Activated CD4-positive, alpha-beta T cell treated with anti-CD3 and anti-CD28 coated beads, Interleukin-2, amount 10 ng/mL, durations not matched to agents 7 days and 5 days (primary cell): Measurements from ENCODE around the gene CA12. TPM values are rescaled to one million over a fixed set of nuclear protein-coding genes. Genes with fewer than 3 reads are reported as not detected.
"Not testable (repeated sequence)": the region's sequence is repeated elsewhere in the genome, so short reads cannot be mapped to it uniquely, and the experiment has no call there.

Source experiments
- CTCF ChIA-PET: fragments of 350-600 bp; sonication (Branson Sonifier 250); formaldehyde crosslinking; loops from one replicate; lab custom pipeline; 2021; ENCODE audit warnings: antibody characterized with exemption; lab: Charles Lee
- POLR2A ChIA-PET: fragments of 350-600 bp; sonication (Branson Sonifier 250); formaldehyde crosslinking; loops from one replicate; lab custom pipeline; 2021; ENCODE audit warnings: antibody characterized with exemption; lab: Charles Lee
- DNase-seq: peaks from one replicate; pipeline ENCODE4 v3.0.0-alpha.2; 2020
- H3K27ac Mint-ChIP-seq: one replicate; pipeline ENCODE4 v1.8.0; 2021; ENCODE audit warnings: mild to moderate bottlenecking, moderate library complexity, mixed read lengths
- H3K27me3 Mint-ChIP-seq: one replicate; pipeline ENCODE4 v1.8.0; 2021; ENCODE audit warnings: mixed read lengths
- H3K36me3 Mint-ChIP-seq: one replicate; pipeline ENCODE4 v1.8.0; 2021; ENCODE audit warnings: low read depth, mixed read lengths
- H3K4me1 Mint-ChIP-seq: one replicate; pipeline ENCODE4 v1.8.0; 2021; ENCODE audit warnings: mixed read lengths
- H3K4me3 Mint-ChIP-seq: one replicate; pipeline ENCODE4 v1.8.0; 2021; ENCODE audit warnings: mild to moderate bottlenecking, moderate library complexity, mixed read lengths
- H3K9me3 Mint-ChIP-seq: one replicate; pipeline ENCODE4 v1.8.0; 2021; ENCODE audit warnings: mixed read lengths
- total RNA-seq, 2 experiments: library from RNA; stranded (reverse); gene quantifications; one replicate each; pipeline ENCODE4 v1.2.3, GENCODE V29; 2021

CA12 gene
- not detected for total RNA-seq

DNA sequence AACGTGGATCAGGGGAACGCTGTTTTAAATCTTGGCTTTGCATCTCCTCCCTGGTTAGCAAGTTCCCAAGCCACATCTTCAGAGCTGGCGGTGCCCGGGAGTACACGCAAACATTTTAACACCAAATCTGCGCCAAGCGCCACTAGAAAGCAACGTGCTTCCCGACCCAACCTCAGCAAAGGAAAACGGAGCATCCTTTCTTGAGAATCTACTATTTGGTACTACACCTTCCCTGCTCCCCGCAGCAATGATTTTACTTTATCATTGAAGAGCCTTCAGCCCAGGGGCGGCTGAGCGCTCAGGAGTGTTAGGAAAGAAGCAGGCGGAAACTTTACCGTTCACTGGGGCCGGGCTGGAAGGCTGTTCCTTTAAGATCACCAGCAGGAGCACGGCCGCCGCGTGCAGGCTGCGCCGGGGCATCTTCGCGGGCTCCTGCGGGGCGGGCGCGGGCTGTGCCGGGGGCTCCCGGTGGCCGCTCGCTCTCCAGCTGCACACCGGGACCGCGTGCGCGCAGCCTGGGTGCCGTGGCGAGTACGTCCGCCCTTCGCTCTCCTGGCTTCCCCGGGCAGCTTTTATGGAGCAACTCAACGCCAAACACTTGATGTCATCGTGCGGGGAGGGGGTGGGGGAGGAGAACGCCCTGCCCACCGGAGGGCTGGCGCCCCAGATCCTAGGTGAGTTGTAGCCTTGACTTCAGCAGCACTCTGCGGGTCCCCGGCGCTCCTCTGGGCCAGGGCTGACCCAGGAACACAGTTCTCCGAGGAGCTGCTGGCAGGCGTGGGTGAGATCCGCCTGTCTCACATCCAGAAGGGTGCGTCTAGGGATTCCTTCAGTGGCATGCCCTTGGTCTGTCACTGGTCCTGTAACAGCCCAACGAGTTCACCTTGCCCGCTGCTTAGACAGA, at the start of gene CA12:
TSS of gene CA12 (minus strand) at position 546 of the 904 bp plus-strand sequence. CDS start at position 420, 126 bp downstream.
- H3K27ac Mint-ChIP-seq, result no peak within 1 kb of the TSS
- peaks cover 3% of the 10 kb centered on the region for H3K9me3 Mint-ChIP-seq
- H3K36me3 Mint-ChIP-seq, result no peaks in the 10 kb centered on the region
- H3K27me3 Mint-ChIP-seq, result peaks cover 47% of the 10 kb centered on the region
- CTCF ChIA-PET, result interaction anchor here (0.6 to 0.8 kb wide), 2 partner anchors 10 to 97 kb away, joined by 3 read pairs; no protein-coding TSS in a partner anchor
- POLR2A ChIA-PET, result no interaction called here
- peak within 1 kb of the TSS; percentile 66 for H3K4me3 Mint-ChIP-seq
- no peak for DNase-seq
- peaks cover 14% of the 10 kb centered on the region for H3K4me1 Mint-ChIP-seq

GRCh38 chr15:63430766-63431451, 49.3 kb upstream of the CA12 start:
- CTCF ChIA-PET, result no interaction called here
- H3K27me3 Mint-ChIP-seq, result no peaks in the 10 kb centered on the region
- POLR2A ChIA-PET, result no interaction called here
- DNase-seq, result no peak
- no peak overlapping the region for H3K4me3 Mint-ChIP-seq
- H3K36me3 Mint-ChIP-seq, result no peaks in the 10 kb centered on the region
- H3K27ac Mint-ChIP-seq, result no peak overlapping the region
- H3K4me1 Mint-ChIP-seq, result peaks cover 6% of the 10 kb centered on the region
- H3K9me3 Mint-ChIP-seq, result peaks cover 2% of the 10 kb centered on the region

GRCh38 chr15:63426552-63426951, 44.9 kb upstream of the CA12 start:
- H3K27ac Mint-ChIP-seq, result no peak overlapping the region
- no peak for DNase-seq
- ChIA-PET CTCF (no interaction called here), POLR2A (no interaction called here)
- H3K4me1 Mint-ChIP-seq, result no peaks in the 10 kb centered on the region
- H3K36me3 Mint-ChIP-seq, result no peaks in the 10 kb centered on the region
- H3K9me3 Mint-ChIP-seq, result peaks cover 4% of the 10 kb centered on the region
- H3K27me3 Mint-ChIP-seq, result no peaks in the 10 kb centered on the region
- no peak overlapping the region for H3K4me3 Mint-ChIP-seq

DNA sequence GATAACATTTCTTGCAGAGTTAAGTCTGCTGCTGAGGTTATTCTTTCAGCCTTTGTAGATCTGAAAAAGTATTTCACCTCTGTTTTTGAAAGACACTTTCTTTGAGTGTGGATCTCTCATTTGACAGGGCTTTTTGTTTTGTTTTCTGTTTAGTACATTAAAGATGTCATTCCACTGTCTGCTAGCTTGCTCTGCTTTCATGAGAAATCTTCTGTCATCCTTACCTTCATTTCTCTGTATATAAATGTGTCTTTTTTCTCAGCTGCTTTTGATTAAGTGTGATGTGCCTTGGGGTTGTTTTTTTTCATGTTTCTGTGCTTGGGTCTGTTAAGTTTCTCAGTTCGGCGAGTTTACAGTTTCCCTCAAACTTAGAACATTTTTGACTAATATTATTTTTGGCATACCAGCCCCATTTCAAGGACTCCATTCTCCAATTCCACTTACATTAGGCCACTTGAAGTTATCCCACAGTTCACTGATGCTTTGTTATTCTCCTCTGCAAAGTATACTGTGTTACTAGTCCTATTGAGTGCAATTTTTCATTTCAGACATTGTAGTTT, 43.9 kb upstream of the CA12 start:
- Mint-ChIP-seq H3K4me1 (no peaks in the 10 kb centered on the region), H3K9me3 (peaks cover 4% of the 10 kb centered on the region), H3K4me3 (no peak overlapping the region), H3K36me3 (no peaks in the 10 kb centered on the region), H3K27me3 (no peaks in the 10 kb centered on the region), H3K27ac (no peak overlapping the region)
- POLR2A ChIA-PET, result no interaction called here
- no peak for DNase-seq
- CTCF ChIA-PET, result interaction anchor here (1.1 kb wide), 1 partner anchor 13 kb away, joined by 3 read pairs; no protein-coding TSS in a partner anchor

GRCh38 chr15:63422891-63423590, 41.4 kb upstream of the CA12 start:
- H3K27me3 Mint-ChIP-seq, result no peaks in the 10 kb centered on the region
- H3K4me1 Mint-ChIP-seq, result no peaks in the 10 kb centered on the region
- DNase-seq, result no peak
- no peak overlapping the region for H3K27ac Mint-ChIP-seq
- H3K9me3 Mint-ChIP-seq, result peaks cover 4% of the 10 kb centered on the region
- H3K36me3 Mint-ChIP-seq, result no peaks in the 10 kb centered on the region
- POLR2A ChIA-PET, result no interaction called here
- CTCF ChIA-PET, result interaction anchor here (0.6 kb wide), 3 partner anchors 54 to 359 kb away, joined by 3 to 4 read pairs (median 3); no protein-coding TSS in a partner anchor
- H3K4me3 Mint-ChIP-seq, result no peak overlapping the region

DNA sequence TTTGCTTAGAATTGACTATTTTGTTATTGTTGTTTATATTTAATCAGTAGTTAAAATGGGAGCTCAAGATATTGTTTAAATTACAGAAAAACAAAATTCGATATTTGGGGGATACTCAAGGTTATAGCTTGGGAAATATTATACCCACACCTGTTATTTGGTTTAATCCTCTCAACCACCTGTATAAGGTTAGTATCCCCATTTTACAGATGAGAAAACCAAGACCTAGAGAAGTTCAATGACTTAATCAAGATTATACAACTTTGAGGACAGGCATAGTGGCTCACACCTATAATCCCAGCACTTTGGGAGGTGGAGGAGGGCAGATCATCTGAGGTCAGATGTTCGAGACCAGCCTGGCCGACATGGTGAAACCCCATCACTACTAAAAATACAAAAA, 39.8 kb upstream of the CA12 start:
- no peak overlapping the region for H3K27ac Mint-ChIP-seq
- POLR2A ChIA-PET, result no interaction called here
- no peaks in the 10 kb centered on the region for H3K36me3 Mint-ChIP-seq
- no peaks in the 10 kb centered on the region for H3K27me3 Mint-ChIP-seq
- CTCF ChIA-PET, result interaction anchor here (0.6 to 1.1 kb wide), 4 partner anchors 10 to 18 kb away, joined by 3 read pairs; no protein-coding TSS in a partner anchor
- H3K9me3 Mint-ChIP-seq, result peaks cover 2% of the 10 kb centered on the region
- H3K4me3 Mint-ChIP-seq, result no peak overlapping the region
- no peaks in the 10 kb centered on the region for H3K4me1 Mint-ChIP-seq
- DNase-seq, result no peak

DNA sequence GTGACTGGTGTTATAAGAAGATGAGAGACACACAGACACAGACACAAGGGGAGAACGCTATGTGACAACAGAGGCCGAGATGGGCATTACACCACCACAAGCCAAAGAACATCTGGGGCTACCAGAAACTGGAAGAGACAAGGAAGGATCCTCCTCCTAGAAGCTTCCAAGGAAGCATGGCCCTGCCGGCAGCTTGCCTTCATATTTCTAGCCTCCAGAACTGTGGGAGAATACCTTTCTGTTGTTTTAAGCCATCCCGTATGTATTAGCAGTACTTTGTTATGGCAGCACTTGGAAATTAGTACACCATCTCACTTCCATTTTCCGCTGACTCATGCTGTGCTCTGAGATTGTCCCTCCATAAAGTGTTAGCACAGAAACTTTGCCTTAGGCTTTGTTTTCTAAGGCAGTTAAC, 38.7 kb upstream of the CA12 start:
- Mint-ChIP-seq H3K4me1 (peaks cover under 1% of the 10 kb centered on the region), H3K9me3 (no peaks in the 10 kb centered on the region), H3K27ac (no peak overlapping the region), H3K36me3 (no peaks in the 10 kb centered on the region), H3K4me3 (no peak overlapping the region), H3K27me3 (no peaks in the 10 kb centered on the region)
- ChIA-PET POLR2A (no interaction called here), CTCF (no interaction called here)
- DNase-seq, result no peak

DNA sequence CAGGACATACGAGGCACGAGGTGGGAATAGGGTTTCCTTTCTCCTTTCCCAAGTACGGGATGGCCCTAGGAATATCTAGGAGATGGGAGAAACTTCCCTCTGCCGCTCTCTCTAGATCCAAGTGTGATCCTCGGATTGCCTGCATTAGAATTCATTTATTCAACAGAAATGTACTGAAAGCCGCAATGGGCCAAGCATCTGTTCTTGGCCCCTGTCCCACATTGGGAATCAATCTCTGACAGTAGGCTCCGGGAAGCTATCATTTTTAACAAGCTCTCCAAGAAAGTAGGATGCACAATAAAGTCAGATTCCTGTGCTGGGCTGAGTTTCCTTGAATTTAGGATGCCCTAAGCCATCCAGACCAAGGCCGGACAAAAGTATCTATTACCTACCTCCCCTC, 37.2 kb upstream of the CA12 start:
- no peak overlapping the region for H3K4me3 Mint-ChIP-seq
- H3K27ac Mint-ChIP-seq, result no peak overlapping the region
- no peaks in the 10 kb centered on the region for H3K36me3 Mint-ChIP-seq
- peaks cover 6% of the 10 kb centered on the region for H3K4me1 Mint-ChIP-seq
- no peaks in the 10 kb centered on the region for H3K27me3 Mint-ChIP-seq
- no peak for DNase-seq
- H3K9me3 Mint-ChIP-seq, result no peaks in the 10 kb centered on the region
- ChIA-PET CTCF (interaction anchor here (1.2 kb wide), 1 partner anchor 13 kb away, joined by 3 read pairs; no protein-coding TSS in a partner anchor), POLR2A (no interaction called here)

DNA sequence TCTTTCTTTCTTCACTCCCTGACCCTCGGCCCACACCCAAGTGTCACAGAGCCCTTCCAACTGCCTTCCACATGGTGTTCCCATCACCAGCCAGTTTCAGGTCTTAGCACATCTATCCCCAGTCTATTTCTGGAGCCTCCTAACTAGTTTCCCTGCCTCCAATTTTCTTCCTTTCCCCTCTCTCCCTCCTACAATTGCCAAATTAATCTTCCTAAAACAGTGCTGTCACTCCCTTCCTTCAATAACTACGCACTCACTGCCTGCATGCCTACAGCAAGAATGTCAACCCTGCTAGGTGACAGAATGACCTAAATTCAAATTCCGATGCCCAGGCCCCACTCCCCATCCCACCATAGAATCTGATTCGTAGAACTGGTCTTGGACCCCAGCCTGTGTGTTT, 36.1 kb upstream of the CA12 start:
- Mint-ChIP-seq H3K4me3 (no peak overlapping the region), H3K27ac (no peak overlapping the region), H3K36me3 (no peaks in the 10 kb centered on the region), H3K27me3 (peaks cover under 1% of the 10 kb centered on the region), H3K9me3 (no peaks in the 10 kb centered on the region), H3K4me1 (peaks cover 6% of the 10 kb centered on the region)
- ChIA-PET POLR2A (no interaction called here), CTCF (no interaction called here)
- DNase-seq, result no peak

DNA sequence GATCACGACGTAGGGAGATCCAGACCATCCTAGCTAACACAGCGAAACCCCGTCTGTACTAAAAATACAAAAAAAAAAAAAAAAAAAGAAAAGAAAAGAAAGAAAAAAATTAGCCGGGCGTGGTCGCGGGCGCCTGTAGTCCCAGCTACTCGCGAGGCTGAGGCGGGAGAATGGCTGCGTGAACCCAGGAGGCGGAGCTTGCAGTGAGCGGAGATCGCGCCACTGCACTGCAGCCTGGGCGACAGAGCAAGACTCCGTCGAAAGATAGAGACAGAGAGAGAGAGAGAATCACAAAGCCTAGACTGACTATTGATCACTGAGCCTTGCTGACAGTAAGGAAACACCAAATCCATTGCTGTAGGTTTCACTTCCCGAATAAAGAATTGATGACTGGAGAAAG, 35.6 kb upstream of the CA12 start:
- H3K4me3 Mint-ChIP-seq, H3K27ac Mint-ChIP-seq, H3K27me3 Mint-ChIP-seq, CTCF ChIA-PET, H3K4me1 Mint-ChIP-seq, H3K9me3 Mint-ChIP-seq, H3K36me3 Mint-ChIP-seq, POLR2A ChIA-PET, DNase-seq: not testable (repeated sequence)

DNA sequence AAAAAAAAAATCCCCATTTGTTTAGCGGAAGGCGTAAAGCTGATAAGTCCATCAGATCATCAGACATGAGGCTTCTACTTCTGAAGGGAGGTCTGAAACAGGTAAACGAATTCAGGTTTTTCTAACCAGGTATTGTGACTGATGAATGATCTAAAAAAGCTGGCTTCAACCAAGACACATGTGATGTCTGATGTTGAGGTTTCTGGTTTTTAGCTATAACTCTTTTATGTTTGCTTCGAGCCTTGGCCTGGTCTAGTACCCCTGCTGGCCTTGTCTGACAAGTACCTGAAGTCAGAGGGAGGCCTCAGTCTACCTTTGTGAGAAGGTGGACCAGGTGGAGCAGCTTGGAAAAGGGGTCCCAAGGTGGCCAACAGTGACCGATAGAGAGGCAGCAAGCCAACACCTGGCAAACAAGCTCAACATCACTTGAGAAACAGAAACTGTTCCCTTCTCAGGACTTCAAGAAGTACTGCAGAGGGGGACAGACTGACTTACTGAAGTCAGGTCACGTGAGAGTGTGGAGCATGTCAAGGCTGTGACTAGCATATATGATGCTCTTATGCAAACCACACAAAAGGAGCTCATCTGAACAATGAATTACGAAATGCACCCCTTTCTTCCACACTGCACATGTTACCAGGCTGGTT, 33.0 kb upstream of the CA12 start:
- no peak for DNase-seq
- CTCF ChIA-PET, result interaction anchor here (0.5 to 1.5 kb wide), 3 partner anchors 40 to 122 kb away, joined by 3 read pairs; no protein-coding TSS in a partner anchor
- POLR2A ChIA-PET, result no interaction called here
- Mint-ChIP-seq H3K9me3 (no peaks in the 10 kb centered on the region), H3K27me3 (peaks cover 2% of the 10 kb centered on the region), H3K36me3 (no peaks in the 10 kb centered on the region), H3K4me1 (peaks cover 6% of the 10 kb centered on the region), H3K4me3 (no peak overlapping the region), H3K27ac (no peak overlapping the region)

DNA sequence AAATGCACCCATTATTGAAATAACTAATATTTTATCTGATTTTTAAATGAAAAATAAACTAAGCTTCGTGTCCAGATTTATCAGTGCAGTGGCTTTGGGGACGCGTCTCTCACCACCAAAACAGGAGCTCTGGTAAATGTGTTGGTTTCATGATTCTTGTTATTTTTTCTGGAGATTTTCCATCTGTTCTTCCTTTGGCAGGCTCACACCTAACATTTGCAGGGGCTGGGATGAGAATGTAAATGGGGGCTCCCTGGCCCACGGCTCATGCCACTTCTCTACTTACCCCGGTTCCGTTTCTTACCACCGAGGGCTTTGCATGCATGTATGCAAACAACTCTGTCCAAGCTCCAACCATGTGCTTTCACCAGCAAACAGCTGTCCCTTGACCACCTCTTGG, 30.9 kb upstream of the CA12 start:
- H3K36me3 Mint-ChIP-seq, result no peaks in the 10 kb centered on the region
- no peak overlapping the region for H3K4me3 Mint-ChIP-seq
- POLR2A ChIA-PET, result no interaction called here
- H3K9me3 Mint-ChIP-seq, result no peaks in the 10 kb centered on the region
- no peak overlapping the region for H3K27ac Mint-ChIP-seq
- H3K4me1 Mint-ChIP-seq, result peaks cover 6% of the 10 kb centered on the region
- no peak for DNase-seq
- H3K27me3 Mint-ChIP-seq, result peaks cover 2% of the 10 kb centered on the region
- CTCF ChIA-PET, result interaction anchor here (0.6 to 1.6 kb wide), 7 partner anchors 9 to 304 kb away, joined by 3 to 4 read pairs (median 3); no protein-coding TSS in a partner anchor
